ENCODE data around the gene ST3GAL4. TPM values are rescaled to one million over a fixed set of nuclear protein-coding genes. Genes with fewer than 3 reads are reported as not detected.

The ST3GAL4 gene
- total RNA-seq, 1 donor from 2014 or later, result 41.5 TPM

DNA sequence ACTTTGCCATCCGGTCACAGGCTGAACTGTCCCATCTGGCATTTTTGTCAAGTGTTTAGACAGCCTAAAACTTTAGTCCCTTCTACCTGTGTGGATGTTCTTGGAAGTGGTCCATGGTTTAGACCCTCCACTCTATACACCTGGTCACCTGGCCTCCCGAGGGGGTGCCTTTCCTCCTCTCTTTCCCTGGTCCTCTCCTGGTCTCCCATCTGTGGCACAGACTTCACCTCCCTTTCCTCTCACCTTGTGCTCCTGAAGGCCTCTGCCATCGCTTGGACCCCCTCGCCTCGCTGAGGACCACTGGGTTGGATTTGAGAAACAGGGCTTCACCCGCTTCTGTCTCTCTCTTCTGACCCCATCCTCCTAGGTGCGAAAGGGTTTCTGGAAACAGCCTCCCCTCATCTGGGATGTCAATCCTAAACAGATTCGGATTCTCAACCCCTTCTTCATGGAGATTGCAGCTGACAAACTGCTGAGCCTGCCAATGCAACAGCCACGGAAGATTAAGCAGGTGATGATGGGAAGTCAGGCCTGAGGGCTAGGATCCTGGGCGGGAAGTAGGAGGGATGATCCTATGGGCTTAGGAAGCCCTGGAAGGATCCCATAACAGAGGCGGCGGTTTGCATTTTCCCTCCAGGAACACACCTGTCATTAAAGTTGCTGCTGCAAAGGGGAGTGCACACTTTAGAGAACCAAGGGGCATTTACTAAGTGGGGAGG, 53.6 kb downstream of the ST3GAL4 start:
- DNase-seq (ENCODE audit: extremely low spot score in 2 of 2), result no peak
- no peaks in the 10 kb centered on the region for H3K27me3 ChIP-seq
- peaks cover 0 to 24% of the 10 kb centered on the region in 2 donors for H3K36me3 ChIP-seq
- TF ChIP-seq POLR2AphosphoS5 (IDR thresholded peaks at IDR 0.05; ENCODE audit: insufficient read depth in 1 of 2, low read depth in 1 of 2) (no peak), POLR2A (IDR thresholded peaks at IDR 0.05) (no peak)
- TF ChIP-seq, protein P1, sequence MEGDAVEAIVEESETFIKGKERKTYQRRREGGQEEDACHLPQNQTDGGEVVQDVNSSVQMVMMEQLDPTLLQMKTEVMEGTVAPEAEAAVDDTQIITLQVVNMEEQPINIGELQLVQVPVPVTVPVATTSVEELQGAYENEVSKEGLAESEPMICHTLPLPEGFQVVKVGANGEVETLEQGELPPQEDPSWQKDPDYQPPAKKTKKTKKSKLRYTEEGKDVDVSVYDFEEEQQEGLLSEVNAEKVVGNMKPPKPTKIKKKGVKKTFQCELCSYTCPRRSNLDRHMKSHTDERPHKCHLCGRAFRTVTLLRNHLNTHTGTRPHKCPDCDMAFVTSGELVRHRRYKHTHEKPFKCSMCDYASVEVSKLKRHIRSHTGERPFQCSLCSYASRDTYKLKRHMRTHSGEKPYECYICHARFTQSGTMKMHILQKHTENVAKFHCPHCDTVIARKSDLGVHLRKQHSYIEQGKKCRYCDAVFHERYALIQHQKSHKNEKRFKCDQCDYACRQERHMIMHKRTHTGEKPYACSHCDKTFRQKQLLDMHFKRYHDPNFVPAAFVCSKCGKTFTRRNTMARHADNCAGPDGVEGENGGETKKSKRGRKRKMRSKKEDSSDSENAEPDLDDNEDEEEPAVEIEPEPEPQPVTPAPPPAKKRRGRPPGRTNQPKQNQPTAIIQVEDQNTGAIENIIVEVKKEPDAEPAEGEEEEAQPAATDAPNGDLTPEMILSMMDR (IDR thresholded peaks at IDR 0.05), result no peak
- no peaks in the 10 kb centered on the region for H3K9me3 ChIP-seq
- intact Hi-C loops (cut with DNase I), result no loop called here
- H3K27ac ChIP-seq, result no peak overlapping the region
- H3K4me1 ChIP-seq, result peaks cover 42% of the 10 kb centered on the region
- no peak overlapping the region for H3K4me3 ChIP-seq

DNA sequence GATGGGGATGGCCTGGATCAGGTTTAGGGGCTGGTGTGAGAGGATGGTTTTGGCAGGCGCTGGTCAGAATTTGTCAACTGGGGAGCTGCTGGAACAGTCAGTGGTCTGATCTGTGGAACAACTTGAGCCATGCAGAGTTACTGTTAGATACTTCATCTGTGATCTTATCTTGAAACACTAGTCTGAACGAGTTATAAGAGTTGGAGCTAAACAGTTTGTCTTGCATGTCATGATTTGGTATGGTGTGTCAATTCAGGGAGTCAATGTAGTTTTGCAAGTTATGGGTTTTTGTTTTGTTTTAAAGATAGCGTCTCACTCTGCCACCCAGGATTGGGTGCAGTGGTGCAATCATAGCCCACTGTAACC, 54.1 kb downstream of the ST3GAL4 start:
- TF ChIP-seq, protein P1 (IDR thresholded peaks at IDR 0.05), result no peak
- TF ChIP-seq POLR2AphosphoS5 (IDR thresholded peaks at IDR 0.05; ENCODE audit: insufficient read depth in 1 of 2, low read depth in 1 of 2) (no peak), POLR2A (IDR thresholded peaks at IDR 0.05) (no peak)
- no peaks in the 10 kb centered on the region for H3K27me3 ChIP-seq
- peaks cover 45% of the 10 kb centered on the region for H3K4me1 ChIP-seq
- H3K9me3 ChIP-seq, result no peaks in the 10 kb centered on the region
- no peak for DNase-seq (ENCODE audit: extremely low spot score in 2 of 2)
- peaks cover 0 to 24% of the 10 kb centered on the region in 2 donors for H3K36me3 ChIP-seq
- H3K4me3 ChIP-seq, result no peak overlapping the region
- intact Hi-C loops (cut with DNase I), result no loop called here
- no peak overlapping the region for H3K27ac ChIP-seq

DNA sequence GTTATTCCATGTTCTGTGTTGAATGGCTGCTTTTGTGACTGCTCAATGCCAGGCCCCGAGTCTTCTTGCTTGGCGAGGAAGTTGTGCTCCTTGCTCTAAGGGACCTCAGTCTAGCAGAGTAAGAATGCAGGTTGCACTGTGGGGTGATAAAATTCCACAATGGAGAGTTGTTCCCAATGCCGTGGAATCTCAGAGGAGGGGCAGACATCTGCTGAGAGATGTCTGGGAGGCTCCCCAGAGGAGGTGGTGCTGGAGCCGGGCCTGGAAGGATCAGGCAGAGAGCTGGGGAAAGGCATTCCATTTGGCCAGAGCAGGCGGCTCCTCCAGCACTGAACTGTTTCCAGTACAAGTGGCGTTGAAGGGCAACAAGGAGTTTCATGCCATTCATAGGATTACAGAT, 55.2 kb downstream of the ST3GAL4 start:
- TF ChIP-seq, protein P1 (IDR thresholded peaks at IDR 0.05), result no peak
- peak in 1 of 2 donors; percentile 14 for TF ChIP-seq POLR2AphosphoS5 (IDR thresholded peaks at IDR 0.05; ENCODE audit: insufficient read depth in 1 of 2, low read depth in 1 of 2)
- Histone ChIP-seq H3K36me3 (peaks cover 0 to 24% of the 10 kb centered on the region in 2 donors), H3K4me1 (peaks cover 46% of the 10 kb centered on the region), H3K27ac (peak overlapping the region; percentile 72), H3K27me3 (no peaks in the 10 kb centered on the region), H3K4me3 (no peak overlapping the region), H3K9me3 (no peaks in the 10 kb centered on the region)
- DNase-seq (ENCODE audit: extremely low spot score in 2 of 2), result no peak
- intact Hi-C loops (cut with DNase I), result loop anchor here (10.0 kb wide), 1 partner anchor 106 kb away; the partner anchor contains the start of gene DCPS

DNA sequence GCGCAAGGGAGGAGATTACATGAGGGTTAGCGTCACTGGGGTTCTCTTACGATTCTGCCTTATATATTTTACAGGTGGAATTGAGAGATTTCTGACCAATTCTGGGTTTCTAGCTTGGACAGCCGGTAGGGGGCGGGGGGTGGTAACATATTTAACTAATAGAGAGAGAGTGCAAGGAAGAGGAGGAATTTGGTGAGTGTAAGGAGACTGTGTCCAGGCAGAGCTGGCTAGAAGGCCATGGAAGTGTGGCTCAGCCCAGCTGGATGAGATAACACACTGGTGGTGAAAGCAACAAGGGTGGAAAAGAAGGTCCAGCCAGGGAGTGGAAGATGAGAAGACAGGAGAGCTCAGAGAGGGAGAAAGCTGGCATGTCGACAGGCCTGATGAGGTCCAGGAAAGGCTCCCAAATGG, 56.5 kb downstream of the ST3GAL4 start:
- intact Hi-C loops (cut with DNase I), result loop anchor here (10.0 kb wide), 1 partner anchor 107 kb away; the partner anchor contains the start of gene DCPS

More for the DNA sequence above, 56.5 kb downstream of the ST3GAL4 start:
- Histone ChIP-seq H3K36me3 (peaks cover 0 to 24% of the 10 kb centered on the region in 2 donors), H3K4me1 (peaks cover 49% of the 10 kb centered on the region), H3K4me3 (no peak overlapping the region), H3K27me3 (no peaks in the 10 kb centered on the region), H3K9me3 (no peaks in the 10 kb centered on the region), H3K27ac (peak overlapping the region; percentile 72)
- no peak for DNase-seq (ENCODE audit: extremely low spot score in 2 of 2)
- TF ChIP-seq POLR2AphosphoS5 (IDR thresholded peaks at IDR 0.05; ENCODE audit: insufficient read depth in 1 of 2, low read depth in 1 of 2) (no peak), POLR2A (IDR thresholded peaks at IDR 0.05) (no peak)
- TF ChIP-seq, protein P1 (IDR thresholded peaks at IDR 0.05), result no peak
